Measurements from ENCODE around the gene TUBGCP3. TPM values are rescaled to one million over a fixed set of nuclear protein-coding genes. Genes with fewer than 3 reads are reported as not detected.

Gene TUBGCP3
- polyA plus RNA-seq, 1 donor from 2014 or later = 20.3 TPM

- no peak for TF ChIP-seq TAF1 (IDR thresholded peaks at IDR 0.05; ENCODE audit: low read depth)
Measured at GRCh38 chr13:112587212-112587763, 665 bp downstream of the TUBGCP3 start (continued).

- Histone ChIP-seq H3K27ac (ENCODE audit: low read length) (no peak overlapping the region), H3F3A (ENCODE audit: insufficient read depth, low read length, poor library complexity, severe bottlenecking) (peaks cover 5% of the 10 kb centered on the region), H3K9ac (ENCODE audit: low read length) (no peak overlapping the region), H3K36me3 (ENCODE audit: insufficient read depth, low read length) (no peaks in the 10 kb centered on the region), H3K4me3 (ENCODE audit: low read length) (peak overlapping the region; percentile 92), H3K9me3 (ENCODE audit: low read length) (no peaks in the 10 kb centered on the region), H4K20me1 (ENCODE audit: insufficient read depth) (no peaks in the 10 kb centered on the region), H3K79me2 (replicated peaks; ENCODE audit: insufficient read depth, low read length) (peaks cover 49% of the 10 kb centered on the region), H2AFZ (ENCODE audit: low read depth, low read length) (no peak overlapping the region), H3K27me3 (ENCODE audit: insufficient read depth, low read depth, low read length) (no peaks in the 10 kb centered on the region), H3K4me2 (ENCODE audit: low read length) (peak overlapping the region; percentile 70), H3K9me2 (ENCODE audit: insufficient read depth, low read length) (no peaks in the 10 kb centered on the region)
- TF ChIP-seq RAD21 (conservative IDR thresholded peaks at IDR 0.05) (no peak), CTCF (IDR thresholded peaks at IDR 0.05; ENCODE audit: poor library complexity, severe bottlenecking) (no peak), TAF1 (IDR thresholded peaks at IDR 0.05; ENCODE audit: low read depth) (no peak), POLR2AphosphoS5 (IDR thresholded peaks at IDR 0.05) (no peak), EP300 (conservative IDR thresholded peaks at IDR 0.05; ENCODE audit: poor library complexity, severe bottlenecking) (no peak), REST (IDR thresholded peaks at IDR 0.05; ENCODE audit: borderline replicate concordance) (no peak), EZH2 (IDR thresholded peaks at IDR 0.05; ENCODE audit: borderline replicate concordance, insufficient read depth, low read length, poor library complexity, severe bottlenecking) (no peak), MXI1 (conservative IDR thresholded peaks at IDR 0.05; ENCODE audit: poor library complexity, severe bottlenecking) (no peak), SMC3 (conservative IDR thresholded peaks at IDR 0.05; ENCODE audit: poor library complexity) (no peak)
Measured at GRCh38 chr13:112586334-112586960, 1.5 kb downstream of the TUBGCP3 start.

GRCh38 chr13:112583592-112584277, 4.2 kb downstream of the TUBGCP3 start:
- Histone ChIP-seq H3K4me2 (ENCODE audit: low read length) (no peak overlapping the region), H3K9me3 (ENCODE audit: low read length) (no peaks in the 10 kb centered on the region), H3K27me3 (ENCODE audit: insufficient read depth, low read depth, low read length) (no peaks in the 10 kb centered on the region), H3K79me2 (replicated peaks; ENCODE audit: insufficient read depth, low read length) (peaks cover 73% of the 10 kb centered on the region), H3K4me3 (ENCODE audit: low read length) (no peak overlapping the region), H4K20me1 (ENCODE audit: insufficient read depth) (no peaks in the 10 kb centered on the region), H2AFZ (ENCODE audit: low read depth, low read length) (no peak overlapping the region), H3F3A (ENCODE audit: insufficient read depth, low read length, poor library complexity, severe bottlenecking) (peaks cover 4% of the 10 kb centered on the region), H3K27ac (ENCODE audit: low read length) (no peak overlapping the region), H3K9me2 (ENCODE audit: insufficient read depth, low read length) (no peaks in the 10 kb centered on the region), H3K36me3 (ENCODE audit: insufficient read depth, low read length) (no peaks in the 10 kb centered on the region), H3K9ac (ENCODE audit: low read length) (no peak overlapping the region)
- TF ChIP-seq REST (IDR thresholded peaks at IDR 0.05; ENCODE audit: borderline replicate concordance) = no peak
- no peak for TF ChIP-seq MXI1 (conservative IDR thresholded peaks at IDR 0.05; ENCODE audit: poor library complexity, severe bottlenecking)
- TF ChIP-seq TAF1 (IDR thresholded peaks at IDR 0.05; ENCODE audit: low read depth) = no peak
- no peak for TF ChIP-seq POLR2AphosphoS5 (IDR thresholded peaks at IDR 0.05)
- TF ChIP-seq SMC3 (conservative IDR thresholded peaks at IDR 0.05; ENCODE audit: poor library complexity) = no peak
- no peak for TF ChIP-seq EP300 (conservative IDR thresholded peaks at IDR 0.05; ENCODE audit: poor library complexity, severe bottlenecking)
- no peak for TF ChIP-seq RAD21 (conservative IDR thresholded peaks at IDR 0.05)
- no peak for TF ChIP-seq CTCF (IDR thresholded peaks at IDR 0.05; ENCODE audit: poor library complexity, severe bottlenecking)
- TF ChIP-seq EZH2 (IDR thresholded peaks at IDR 0.05; ENCODE audit: borderline replicate concordance, insufficient read depth, low read length, poor library complexity, severe bottlenecking) = no peak
